ENCODE results near the gene ZNF282. TPM values are rescaled to one million over a fixed set of nuclear protein-coding genes. Genes with fewer than 3 reads are reported as not detected.

Gene ZNF282
- total RNA-seq, 1 donor from 2014 or later = 24.5 TPM

DNA sequence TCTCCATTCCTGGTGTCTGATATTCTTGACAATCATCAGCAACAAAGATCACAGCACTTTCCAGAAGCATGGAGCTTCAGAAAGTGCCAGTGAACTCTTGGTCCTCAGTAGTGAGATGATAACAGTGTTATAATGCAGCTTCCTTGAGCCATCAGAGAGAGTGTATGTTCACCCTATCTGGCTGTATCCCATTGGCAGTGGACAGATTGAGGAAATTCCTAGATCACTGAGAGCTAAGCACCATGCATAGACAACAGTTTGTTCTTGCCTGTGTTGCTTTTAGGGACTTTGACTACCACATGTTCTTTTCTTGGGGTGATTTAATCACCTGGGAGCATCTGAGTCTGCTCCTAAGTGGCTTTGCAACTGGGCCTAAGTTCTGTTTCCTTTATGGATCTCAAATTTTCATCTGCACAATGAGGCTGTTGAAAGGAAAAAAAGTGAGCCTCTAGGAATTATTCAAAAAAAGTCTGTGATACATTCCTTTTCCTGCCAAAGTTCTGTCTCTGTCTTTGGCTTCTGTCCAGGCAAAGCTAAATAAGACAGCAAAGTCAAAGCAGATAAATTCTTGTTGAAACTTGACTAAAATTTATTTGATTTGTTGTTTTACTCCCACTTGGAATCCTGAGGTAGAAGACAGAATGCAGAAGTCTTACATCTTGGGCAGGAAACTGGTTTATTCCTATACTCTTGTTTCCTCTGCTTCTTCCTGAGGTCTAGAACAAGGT is 14.5 kb upstream of the ZNF282 start:
- Mint-ChIP-seq H3K36me3 (ENCODE audit: low read depth) (peaks cover 39% of the 10 kb centered on the region), H3K4me1 (ENCODE audit: low read depth) (peaks cover 18% of the 10 kb centered on the region), H3K27me3 (ENCODE audit: low read depth) (no peaks in the 10 kb centered on the region), H3K4me3 (ENCODE audit: unreplicated experiment) (no peak overlapping the region), H3K9me3 (ENCODE audit: low read depth) (no peaks in the 10 kb centered on the region), H3K27ac (ENCODE audit: unreplicated experiment) (peak overlapping the region; percentile 27)
- TF ChIP-seq, protein P1, sequence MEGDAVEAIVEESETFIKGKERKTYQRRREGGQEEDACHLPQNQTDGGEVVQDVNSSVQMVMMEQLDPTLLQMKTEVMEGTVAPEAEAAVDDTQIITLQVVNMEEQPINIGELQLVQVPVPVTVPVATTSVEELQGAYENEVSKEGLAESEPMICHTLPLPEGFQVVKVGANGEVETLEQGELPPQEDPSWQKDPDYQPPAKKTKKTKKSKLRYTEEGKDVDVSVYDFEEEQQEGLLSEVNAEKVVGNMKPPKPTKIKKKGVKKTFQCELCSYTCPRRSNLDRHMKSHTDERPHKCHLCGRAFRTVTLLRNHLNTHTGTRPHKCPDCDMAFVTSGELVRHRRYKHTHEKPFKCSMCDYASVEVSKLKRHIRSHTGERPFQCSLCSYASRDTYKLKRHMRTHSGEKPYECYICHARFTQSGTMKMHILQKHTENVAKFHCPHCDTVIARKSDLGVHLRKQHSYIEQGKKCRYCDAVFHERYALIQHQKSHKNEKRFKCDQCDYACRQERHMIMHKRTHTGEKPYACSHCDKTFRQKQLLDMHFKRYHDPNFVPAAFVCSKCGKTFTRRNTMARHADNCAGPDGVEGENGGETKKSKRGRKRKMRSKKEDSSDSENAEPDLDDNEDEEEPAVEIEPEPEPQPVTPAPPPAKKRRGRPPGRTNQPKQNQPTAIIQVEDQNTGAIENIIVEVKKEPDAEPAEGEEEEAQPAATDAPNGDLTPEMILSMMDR (IDR thresholded peaks at IDR 0.05) = no peak
- DNase-seq (ENCODE audit: low spot score) = no peak

DNA sequence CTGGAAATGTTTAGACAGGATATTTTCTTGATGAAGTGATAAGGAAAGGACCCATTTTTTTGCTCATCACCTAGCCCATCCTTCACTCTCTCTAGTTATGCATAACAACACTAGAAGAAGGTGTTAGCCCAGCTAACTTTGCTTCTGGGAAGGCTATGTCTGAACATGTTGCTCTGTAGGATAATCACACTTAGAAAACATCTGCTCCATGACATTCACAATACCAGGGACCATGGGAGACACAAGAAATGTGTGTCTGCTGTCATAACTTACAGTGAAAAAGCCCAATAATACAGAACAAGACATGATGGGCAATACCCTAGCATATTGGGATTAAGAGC is 13.9 kb upstream of the ZNF282 start:
- TF ChIP-seq, protein P1 (IDR thresholded peaks at IDR 0.05) = no peak
- Mint-ChIP-seq H3K4me3 (ENCODE audit: unreplicated experiment) (no peak overlapping the region), H3K27me3 (ENCODE audit: low read depth) (no peaks in the 10 kb centered on the region), H3K36me3 (ENCODE audit: low read depth) (peaks cover 36% of the 10 kb centered on the region), H3K9me3 (ENCODE audit: low read depth) (no peaks in the 10 kb centered on the region), H3K27ac (ENCODE audit: unreplicated experiment) (no peak overlapping the region), H3K4me1 (ENCODE audit: low read depth) (peaks cover 18% of the 10 kb centered on the region)
- no peak for DNase-seq (ENCODE audit: low spot score)

DNA sequence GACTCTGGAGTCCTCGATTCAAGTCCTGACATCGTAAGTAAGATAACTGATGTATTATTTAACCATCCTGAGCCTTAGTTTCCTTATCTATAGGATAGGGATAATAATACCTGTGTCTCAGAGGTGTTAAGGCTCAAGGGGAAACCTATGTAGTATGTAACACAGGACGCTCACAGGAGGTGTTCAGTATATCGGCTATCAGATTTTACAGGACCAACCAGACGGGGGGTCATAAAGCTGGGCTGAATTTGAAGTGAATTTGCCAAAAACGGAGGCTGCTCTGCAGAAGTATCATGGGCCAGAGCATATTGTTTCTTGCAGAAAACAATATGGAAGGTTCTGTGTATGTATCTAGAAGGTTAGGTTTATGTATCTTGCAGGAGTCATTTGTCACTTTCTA is 11.1 kb upstream of the ZNF282 start:
- H3K4me3 Mint-ChIP-seq (ENCODE audit: unreplicated experiment) = no peak overlapping the region

DNA sequence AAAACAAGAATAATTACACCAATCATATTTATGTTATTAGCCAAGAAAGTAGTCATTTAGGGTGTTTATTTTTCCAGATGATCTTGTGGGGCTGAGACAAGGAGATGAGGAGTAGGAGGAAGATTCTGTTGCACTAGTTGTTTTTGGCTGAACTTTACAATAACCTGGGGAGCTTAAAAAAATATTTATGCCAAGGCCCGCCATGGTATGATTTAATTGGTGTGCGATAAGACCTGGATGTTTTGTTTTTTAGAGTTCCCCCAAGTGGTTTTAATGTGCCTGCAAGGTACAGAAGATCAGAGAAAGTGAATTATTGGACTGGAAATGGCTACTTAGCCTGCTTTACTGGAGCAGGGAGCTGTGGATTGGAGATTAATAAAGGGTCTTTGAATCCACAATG is 7.1 kb upstream of the ZNF282 start:
- Mint-ChIP-seq H3K27me3 (ENCODE audit: low read depth) (no peaks in the 10 kb centered on the region), H3K4me3 (ENCODE audit: unreplicated experiment) (no peak overlapping the region), H3K4me1 (ENCODE audit: low read depth) (peaks cover 6% of the 10 kb centered on the region), H3K9me3 (ENCODE audit: low read depth) (no peaks in the 10 kb centered on the region), H3K27ac (ENCODE audit: unreplicated experiment) (peak overlapping the region; percentile 18), H3K36me3 (ENCODE audit: low read depth) (no peaks in the 10 kb centered on the region)
- TF ChIP-seq, protein P1 (IDR thresholded peaks at IDR 0.05) = no peak
- DNase-seq (ENCODE audit: low spot score) = no peak

More for the DNA sequence above, 11.1 kb upstream of the ZNF282 start:
- Mint-ChIP-seq H3K36me3 (ENCODE audit: low read depth) (peaks cover 16% of the 10 kb centered on the region), H3K4me1 (ENCODE audit: low read depth) (peaks cover 24% of the 10 kb centered on the region), H3K9me3 (ENCODE audit: low read depth) (no peaks in the 10 kb centered on the region), H3K27ac (ENCODE audit: unreplicated experiment) (no peak overlapping the region), H3K27me3 (ENCODE audit: low read depth) (no peaks in the 10 kb centered on the region)
- TF ChIP-seq, protein P1 (IDR thresholded peaks at IDR 0.05) = no peak
- DNase-seq (ENCODE audit: low spot score) = no peak

- Mint-ChIP-seq H3K4me1 (ENCODE audit: low read depth) (peaks cover 6% of the 10 kb centered on the region), H3K36me3 (ENCODE audit: low read depth) (no peaks in the 10 kb centered on the region), H3K27ac (ENCODE audit: unreplicated experiment) (no peak overlapping the region), H3K27me3 (ENCODE audit: low read depth) (no peaks in the 10 kb centered on the region), H3K9me3 (ENCODE audit: low read depth) (no peaks in the 10 kb centered on the region), H3K4me3 (ENCODE audit: unreplicated experiment) (no peak overlapping the region)
- TF ChIP-seq, protein P1 (IDR thresholded peaks at IDR 0.05) = no peak
- DNase-seq (ENCODE audit: low spot score) = no peak
These were observed 6.6 kb upstream of the ZNF282 start for GRCh38 chr7:149188637-149189259.
